ENCODE measurements around the gene ZNF493. TPM values are rescaled to one million over a fixed set of nuclear protein-coding genes. Genes with fewer than 3 reads are reported as not detected.

Gene ZNF493
- total RNA-seq, 1 donor from 2014 or later: 10.0 TPM

GRCh38 chr19:21439201-21439751 is 42.3 kb downstream of the ZNF493 start:
- Mint-ChIP-seq H3K36me3 (ENCODE audit: low read depth) (peaks cover 2% of the 10 kb centered on the region), H3K27me3 (ENCODE audit: low read depth) (no peaks in the 10 kb centered on the region), H3K4me1 (ENCODE audit: low read depth) (peaks cover 2% of the 10 kb centered on the region), H3K27ac (ENCODE audit: unreplicated experiment) (no peak overlapping the region), H3K4me3 (ENCODE audit: unreplicated experiment) (no peak overlapping the region), H3K9me3 (ENCODE audit: low read depth) (peaks cover 33% of the 10 kb centered on the region)
- DNase-seq (ENCODE audit: low spot score): no peak
- TF ChIP-seq CTCF (IDR thresholded peaks at IDR 0.05): no peak

GRCh38 chr19:21440321-21440720 is 43.4 kb downstream of the ZNF493 start:
- peaks cover 31% of the 10 kb centered on the region for H3K9me3 Mint-ChIP-seq (ENCODE audit: low read depth)
- H3K27ac Mint-ChIP-seq (ENCODE audit: unreplicated experiment): no peak overlapping the region
- TF ChIP-seq CTCF (IDR thresholded peaks at IDR 0.05): no peak
- no peak overlapping the region for H3K4me3 Mint-ChIP-seq (ENCODE audit: unreplicated experiment)
- peaks cover 5% of the 10 kb centered on the region for H3K36me3 Mint-ChIP-seq (ENCODE audit: low read depth)
- H3K4me1 Mint-ChIP-seq (ENCODE audit: low read depth): peaks cover 2% of the 10 kb centered on the region
- no peaks in the 10 kb centered on the region for H3K27me3 Mint-ChIP-seq (ENCODE audit: low read depth)
- no peak for DNase-seq (ENCODE audit: low spot score)

- Mint-ChIP-seq H3K9me3 (ENCODE audit: low read depth) (peaks cover 42% of the 10 kb centered on the region), H3K4me1 (ENCODE audit: low read depth) (no peaks in the 10 kb centered on the region), H3K4me3 (ENCODE audit: unreplicated experiment) (no peak overlapping the region), H3K27me3 (ENCODE audit: low read depth) (no peaks in the 10 kb centered on the region), H3K36me3 (ENCODE audit: low read depth) (peaks cover 10% of the 10 kb centered on the region), H3K27ac (ENCODE audit: unreplicated experiment) (no peak overlapping the region)
- no peak for TF ChIP-seq CTCF (IDR thresholded peaks at IDR 0.05)
- DNase-seq (ENCODE audit: low spot score): no peak
These were observed 54.3 kb downstream of the ZNF493 start for GRCh38 chr19:21451187-21451586.

- no peak for TF ChIP-seq CTCF (IDR thresholded peaks at IDR 0.05)
- no peaks in the 10 kb centered on the region for H3K4me1 Mint-ChIP-seq (ENCODE audit: low read depth)
- no peak for DNase-seq (ENCODE audit: low spot score)
- H3K27me3 Mint-ChIP-seq (ENCODE audit: low read depth): no peaks in the 10 kb centered on the region
- no peak overlapping the region for H3K4me3 Mint-ChIP-seq (ENCODE audit: unreplicated experiment)
- H3K27ac Mint-ChIP-seq (ENCODE audit: unreplicated experiment): no peak overlapping the region
- H3K9me3 Mint-ChIP-seq (ENCODE audit: low read depth): peaks cover 31% of the 10 kb centered on the region
- H3K36me3 Mint-ChIP-seq (ENCODE audit: low read depth): peaks cover 11% of the 10 kb centered on the region
These were observed 58.0 kb downstream of the ZNF493 start for GRCh38 chr19:21454901-21455300.

GRCh38 chr19:21460686-21461085 is 63.8 kb downstream of the ZNF493 start:
- Mint-ChIP-seq H3K9me3 (ENCODE audit: low read depth) (peaks cover 16% of the 10 kb centered on the region), H3K27me3 (ENCODE audit: low read depth) (no peaks in the 10 kb centered on the region), H3K36me3 (ENCODE audit: low read depth) (peaks cover 6% of the 10 kb centered on the region), H3K4me1 (ENCODE audit: low read depth) (peaks cover 9% of the 10 kb centered on the region), H3K27ac (ENCODE audit: unreplicated experiment) (no peak overlapping the region), H3K4me3 (ENCODE audit: unreplicated experiment) (no peak overlapping the region)
- no peak for TF ChIP-seq CTCF (IDR thresholded peaks at IDR 0.05)
- DNase-seq (ENCODE audit: low spot score): no peak

All from chondrocyte (in vitro differentiated cells).